Dedifferentiated amniotic fluid mesenchymal stem cell (primary cell): Measurements from ENCODE around the gene TTC21A.
A peak's percentile ranks its signal among the peaks of the same experiment; 100 is the strongest.

ENCODE experiments used
- DNase-seq: peaks from one replicate; pipeline ENCODE4 v3.0.0-alpha.2; 2016; ENCODE audit errors: extremely low spot score

Gene TTC21A

GRCh38 chr3:39097716-39098472 lies 9.6 kb upstream of the TTC21A start:
- no peak for DNase-seq

DNA sequence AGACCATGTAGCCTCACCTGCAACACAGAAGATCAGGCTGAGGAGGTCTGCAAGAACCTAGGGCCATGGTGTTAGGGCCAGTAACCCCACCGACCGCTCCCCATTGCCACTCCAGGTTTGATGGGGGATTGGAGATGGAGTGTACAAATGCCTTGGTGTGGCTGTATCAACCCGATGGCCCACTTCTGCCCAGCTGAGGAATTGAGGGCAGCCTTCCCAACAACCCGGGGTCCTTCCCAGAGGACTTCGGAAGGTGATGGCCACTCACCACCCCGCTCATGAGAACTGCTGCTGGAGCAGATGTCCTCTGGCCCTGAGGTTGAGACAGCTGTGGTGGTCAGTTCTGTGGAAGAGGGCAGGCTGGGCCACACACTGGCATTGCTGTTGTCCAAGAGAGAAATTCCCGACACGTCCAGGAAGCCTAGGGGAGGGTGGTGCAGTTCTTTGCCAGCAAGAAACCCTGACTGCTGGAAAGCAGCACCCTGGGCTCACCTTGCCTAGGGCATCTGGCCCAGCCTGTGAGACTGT lies 8.9 kb upstream of the TTC21A start:
- DNase-seq = no peak

DNA sequence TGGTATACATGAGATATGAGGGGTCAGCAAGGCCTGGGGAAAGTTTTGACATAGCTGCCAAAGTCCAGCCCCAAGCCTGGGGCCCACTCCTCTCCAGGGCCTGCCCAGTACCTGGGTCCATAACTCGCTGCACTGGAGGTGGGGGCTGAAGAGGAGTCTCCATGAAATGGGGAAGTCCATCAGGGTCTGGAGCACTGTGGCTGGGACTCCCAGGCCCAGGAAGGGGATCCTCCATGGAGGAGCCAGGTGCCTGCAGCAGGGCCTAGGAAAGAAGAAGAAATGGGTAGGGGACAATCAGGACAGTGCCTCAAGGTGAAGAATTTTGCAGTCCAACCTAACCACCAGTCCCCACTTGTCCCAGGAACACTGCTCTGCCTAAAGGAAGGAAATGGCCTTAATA lies 8.2 kb upstream of the TTC21A start:
- no peak for DNase-seq

DNA sequence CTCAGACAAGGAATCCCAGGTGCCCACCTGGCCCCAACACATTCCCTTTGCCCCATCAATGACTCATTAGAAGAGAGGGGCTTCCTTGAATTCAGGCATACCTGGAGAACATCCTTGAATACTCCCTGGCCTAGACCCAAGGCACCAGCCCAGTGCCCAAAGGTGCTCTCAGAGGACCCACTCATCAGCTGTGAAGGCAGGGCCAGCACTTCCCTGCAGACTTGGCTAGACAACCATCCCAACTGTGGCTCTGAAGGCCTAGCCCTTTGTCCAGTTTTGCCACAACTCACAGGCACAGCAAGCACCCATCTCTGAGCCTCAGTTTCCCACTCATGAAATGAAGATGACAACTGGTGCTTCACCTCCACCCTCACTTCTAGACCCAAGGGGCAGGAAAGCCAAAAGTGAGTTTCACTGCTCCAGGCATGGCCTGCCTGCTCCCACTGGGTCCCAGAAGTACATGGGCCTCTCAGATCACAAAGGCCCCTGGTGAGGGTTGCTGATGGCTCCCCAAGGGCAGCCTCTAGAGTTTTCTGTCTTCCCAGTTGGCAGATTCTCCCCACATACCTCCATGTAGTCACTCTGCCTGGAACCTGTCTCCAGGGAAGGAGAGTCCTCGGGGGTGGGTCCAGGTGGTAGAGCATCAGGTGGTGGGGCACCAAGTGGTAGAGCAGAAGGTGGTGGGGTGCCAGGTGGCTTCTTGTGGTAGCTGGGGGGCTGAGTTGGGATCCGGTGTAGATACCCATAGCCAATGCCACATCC lies 7.6 kb upstream of the TTC21A start:
- no peak for DNase-seq

DNA sequence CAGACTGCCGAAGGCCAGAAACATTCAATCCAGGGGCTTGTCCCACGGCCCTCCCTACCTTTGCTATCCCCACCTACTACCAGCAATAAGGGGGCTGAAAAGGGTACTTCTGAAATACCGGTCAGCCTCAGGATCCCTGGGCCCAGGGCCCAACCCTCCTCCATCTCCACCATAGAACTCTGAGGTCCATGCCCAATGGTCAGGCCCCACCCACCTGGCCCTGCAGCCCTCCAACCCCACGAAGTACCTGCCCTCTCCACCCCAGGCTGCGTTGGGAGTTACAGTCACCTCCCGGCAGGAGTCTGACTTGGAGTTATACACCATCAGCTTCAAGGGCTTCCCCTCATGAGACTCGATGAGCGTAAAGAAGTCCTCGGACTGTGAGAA lies 7.0 kb upstream of the TTC21A start:
- no peak for DNase-seq

DNA sequence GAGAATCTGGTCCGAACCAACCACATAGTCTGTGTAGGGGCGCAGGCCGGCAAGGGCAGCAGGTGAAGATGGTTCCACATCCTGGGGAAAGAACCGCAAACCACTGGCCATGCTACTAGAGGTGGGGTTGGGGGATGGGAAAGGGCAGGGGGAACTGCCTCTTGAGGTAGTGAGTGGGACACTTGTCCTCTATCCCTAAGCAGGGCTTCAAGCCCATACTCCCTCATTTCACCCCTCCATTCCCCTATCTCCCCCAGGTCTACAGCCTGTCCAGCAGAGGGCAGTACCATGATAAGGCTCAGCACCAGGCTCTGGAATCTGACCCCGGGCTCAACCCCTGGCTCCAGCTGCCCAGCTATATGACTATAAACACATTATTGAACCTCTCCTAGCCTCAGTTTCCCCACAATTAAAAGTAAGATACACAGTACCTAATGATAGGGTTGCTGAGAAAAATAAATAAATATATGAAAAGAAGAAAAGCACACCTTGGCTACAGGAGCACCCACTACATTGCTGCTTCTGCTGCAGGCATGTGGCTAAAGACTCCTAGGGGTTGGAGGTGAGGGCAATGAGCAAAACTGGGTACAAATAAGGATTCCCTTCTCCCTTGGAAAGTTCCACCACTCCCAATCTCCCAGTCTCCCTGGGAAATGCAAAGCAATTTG lies 6.3 kb upstream of the TTC21A start:
- no peak for DNase-seq

- DNase-seq = no peak
Observed at GRCh38 chr3:39102504-39103323, 4.8 kb upstream of the TTC21A start.

GRCh38 chr3:39103324-39103693 lies 4.2 kb upstream of the TTC21A start:
- DNase-seq = no peak

GRCh38 chr3:39103791-39104552 lies 3.5 kb upstream of the TTC21A start:
- no peak for DNase-seq

DNA sequence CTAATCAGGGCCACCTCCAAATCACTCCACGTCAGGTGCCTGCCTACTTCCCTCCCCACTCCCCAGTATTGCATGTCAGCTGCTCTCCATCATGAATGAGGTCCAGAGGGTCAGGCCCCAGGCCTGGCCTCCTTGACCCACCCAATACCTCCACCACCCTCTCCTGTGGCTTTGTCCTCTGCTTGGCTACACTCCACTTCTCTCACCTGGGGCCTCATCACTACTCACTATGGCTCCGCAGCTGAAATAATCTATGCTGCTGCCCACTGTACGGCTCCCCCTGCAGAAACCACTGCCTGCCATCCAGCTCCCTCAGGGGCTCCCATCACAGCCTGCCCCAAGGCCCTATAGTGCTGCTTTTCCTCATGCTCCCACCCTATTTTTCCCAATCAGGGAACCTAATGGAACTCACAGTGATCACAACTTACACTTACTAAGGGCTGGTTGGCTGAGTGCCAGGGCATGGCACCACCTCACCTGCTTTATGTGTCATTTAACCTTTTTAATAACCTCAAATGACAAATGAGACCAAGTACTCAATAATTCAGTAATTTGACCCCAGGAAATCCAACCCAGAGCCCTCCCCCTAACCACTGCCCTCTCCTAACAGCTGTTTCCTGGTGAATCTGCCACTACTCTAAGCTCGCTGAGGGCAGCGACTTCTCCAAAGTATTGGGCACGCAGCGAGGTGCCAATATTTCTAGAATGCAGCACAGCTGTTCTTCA lies 2.4 kb upstream of the TTC21A start:
- DNase-seq = no peak

GRCh38 chr3:39105687-39106063 lies 1.8 kb upstream of the TTC21A start:
- DNase-seq = no peak

- DNase-seq = peak; percentile 19
Observed at GRCh38 chr3:39106281-39106811, 1.1 kb upstream of the TTC21A start.

GRCh38 chr3:39106851-39107387 lies 561 bp upstream of the TTC21A start:
- DNase-seq = peak; percentile 26

DNA sequence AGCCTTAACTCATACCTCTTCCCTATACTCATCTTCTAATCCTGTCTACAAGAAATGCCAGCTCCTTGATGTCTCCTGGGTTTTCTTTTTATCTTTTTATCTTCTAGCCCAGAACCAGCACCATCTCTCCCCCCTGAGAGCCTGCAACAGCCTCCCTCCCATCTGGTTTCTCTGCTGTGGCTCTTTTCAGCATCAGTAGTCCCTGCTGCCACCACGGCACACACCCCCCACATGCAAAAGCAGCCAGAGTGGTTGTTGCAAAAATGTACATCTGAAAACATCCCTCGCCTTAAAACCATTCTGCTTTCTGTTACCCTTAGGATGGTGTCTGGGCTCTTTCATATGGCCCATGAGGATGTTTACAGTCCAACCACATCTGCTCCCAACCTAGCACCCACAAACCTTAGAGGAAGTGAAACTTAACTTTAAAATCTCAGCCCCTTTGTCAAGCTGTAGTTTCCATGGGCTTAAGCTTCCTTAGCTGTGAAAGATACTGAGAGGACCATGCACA lies 775 bp downstream of the TTC21A start:
- DNase-seq = no peak

DNA sequence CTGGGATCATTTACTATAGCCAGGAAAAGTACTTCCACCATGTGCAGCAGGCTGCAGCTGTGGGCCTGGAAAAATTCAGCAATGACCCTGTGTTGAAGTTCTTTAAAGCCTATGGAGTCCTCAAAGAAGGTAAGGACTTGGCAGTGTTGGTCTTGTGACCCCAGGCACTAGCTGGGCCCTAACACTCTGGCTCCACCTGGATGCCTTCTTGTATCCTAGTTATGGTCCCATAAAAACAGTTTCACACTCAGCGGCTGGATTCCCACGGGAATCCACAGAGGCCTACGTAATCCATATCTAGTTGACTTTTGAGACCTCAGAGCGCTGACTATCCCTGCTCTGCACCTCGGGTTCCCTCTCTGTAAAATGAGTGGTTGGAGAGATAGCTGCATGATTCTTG lies 1.6 kb downstream of the TTC21A start:
- DNase-seq = no peak

DNA sequence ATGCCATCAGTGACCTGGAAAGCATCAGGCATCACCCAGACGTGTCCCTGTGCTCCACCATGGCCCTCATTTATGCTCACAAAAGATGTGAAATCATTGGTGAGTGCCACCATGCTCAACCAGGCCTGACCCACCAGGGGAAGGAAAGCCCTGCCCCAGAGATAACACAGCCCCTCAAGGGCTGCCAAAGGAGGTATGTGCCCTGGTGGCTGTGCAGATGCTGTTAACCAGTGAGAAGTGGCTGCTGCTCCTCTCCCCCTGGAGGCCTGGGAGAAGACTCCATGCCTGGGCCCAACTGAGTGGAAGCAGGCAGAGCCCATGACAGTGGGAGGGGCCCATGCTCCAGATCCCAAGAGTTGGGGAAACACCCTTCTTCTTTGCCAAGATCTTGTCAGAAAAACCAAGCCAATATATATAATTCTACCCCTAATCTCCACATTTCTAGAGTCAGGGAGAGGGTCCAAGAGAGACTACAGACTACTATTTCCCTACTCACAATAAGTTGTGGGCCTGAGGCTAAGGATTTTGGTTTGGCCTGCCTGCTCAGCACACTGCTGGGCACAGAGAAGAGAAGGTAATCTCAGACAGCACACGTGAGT lies 2.7 kb downstream of the TTC21A start:
- no peak for DNase-seq

- no peak for DNase-seq
Observed at GRCh38 chr3:39112113-39112512, 4.6 kb downstream of the TTC21A start.

- no peak for DNase-seq
Observed at GRCh38 chr3:39112535-39112934, 5.1 kb downstream of the TTC21A start.

- DNase-seq = no peak
Observed at GRCh38 chr3:39113291-39113690, 5.8 kb downstream of the TTC21A start.
